Tibial nerve (tissue), 4 donors: ENCODE results near the gene SPOCK1. TPM values are rescaled to one million over a fixed set of nuclear protein-coding genes. Genes with fewer than 3 reads are reported as not detected.

Source experiments
- DNase-seq, 2 donors: peaks; one replicate each; pipeline ENCODE4 v3.0.0-alpha.2; 2019; ENCODE audit warnings: low spot score in 2 of 2
- H3K27ac ChIP-seq, 4 donors: fragments of 200-600 bp; sonication (generic) in 3 of 4; one replicate each; pipeline ENCODE4 v1.5.1; 2017 to 2019; ENCODE audit warnings: mild to moderate bottlenecking in 1 of 4
- H3K27me3 ChIP-seq, 2 donors: fragments of 200-600 bp; sonication (generic) in 1 of 2; one replicate each; pipeline versions ENCODE4 v1.5.1 to v1.6.0; 2017 to 2019
- H3K36me3 ChIP-seq, 3 donors: fragments of 200-600 bp; sonication (generic); one replicate each; pipeline ENCODE4 v1.5.1; 2018 to 2019
- H3K4me1 ChIP-seq, 4 donors: fragments of 200-600 bp; sonication (generic) in 3 of 4; one replicate each; pipeline ENCODE4 v1.5.1; 2017 to 2019
- H3K4me3 ChIP-seq, 4 donors: fragments of 200-600 bp; sonication (generic) in 3 of 4; one replicate each; pipeline ENCODE4 v1.5.1; 2017 to 2019; ENCODE audit warnings: mild to moderate bottlenecking in 1 of 4, moderate library complexity in 1 of 4
- H3K9me3 ChIP-seq, 4 donors: fragments of 200-600 bp; sonication (generic) in 3 of 4; one replicate each; pipeline ENCODE4 v1.5.1; 2017 to 2019
- CTCF ChIP-seq, 5 experiments: fragments of 200-600 bp in 3 of 5; fragments of 450-650 bp in 2 of 5; sonication (generic) in 3 of 5; IDR thresholded peaks; one replicate each; pipeline ENCODE4 v1.5.1; 2016 to 2019; ENCODE audit warnings: antibody characterized with exemption in 5 of 5, mild to moderate bottlenecking in 3 of 5, moderate library complexity in 2 of 5
- EP300 ChIP-seq, 2 donors: sonication (generic); formaldehyde crosslinking; IDR thresholded peaks; one replicate each; pipeline ENCODE4 v1.6.1; 2017; ENCODE audit warnings: antibody characterized with exemption in 2 of 2, mild to moderate bottlenecking in 1 of 2
- POLR2A ChIP-seq, 2 donors: fragments of 450-650 bp; IDR thresholded peaks; one replicate each; pipeline ENCODE4 v1.6.1; 2017; ENCODE audit warnings: antibody characterized with exemption in 2 of 2, mild to moderate bottlenecking in 2 of 2, moderate library complexity in 2 of 2
- WGBS, 2 donors: methylation state at CpG; one replicate each; pipeline ENCODE4 v1.1.5; 2018; 5-methylcytosine and 5-hydroxymethylcytosine counted together
- total RNA-seq, 4 donors: library from RNA; depleted of rRNA; stranded (reverse); fragments of >200 nt; gene quantifications; one replicate each; pipeline ENCODE4 v1.1.0, GENCODE V29; 2016

Gene SPOCK1
- total RNA-seq, 4 donors from 2014 or later, result 39.8 to 119 (median 73.1) TPM

GRCh38 chr5:137356127-137356526 lies 143.0 kb downstream of the SPOCK1 start:
- no peaks in the 10 kb centered on the region for H3K9me3 ChIP-seq
- H3K36me3 ChIP-seq, result no peaks in the 10 kb centered on the region
- no peak overlapping the region for H3K4me3 ChIP-seq
- TF ChIP-seq CTCF (IDR thresholded peaks at IDR 0.05) (no peak), EP300 (IDR thresholded peaks at IDR 0.05) (no peak), POLR2A (IDR thresholded peaks at IDR 0.05) (no peak)
- DNase-seq, result no peak
- WGBS, 2 donors, result 72 to 94% methylated on average over 4 of the region's 4 CpGs
- no peaks in the 10 kb centered on the region for H3K27me3 ChIP-seq
- no peak overlapping the region for H3K27ac ChIP-seq
- H3K4me1 ChIP-seq, result no peaks in the 10 kb centered on the region

GRCh38 chr5:137355708-137356107 lies 143.4 kb downstream of the SPOCK1 start:
- 79 to 92% methylated on average over 4 of the region's 4 CpGs for WGBS, 2 donors
- Histone ChIP-seq H3K9me3 (no peaks in the 10 kb centered on the region), H3K4me1 (no peaks in the 10 kb centered on the region), H3K36me3 (no peaks in the 10 kb centered on the region), H3K27ac (no peak overlapping the region), H3K4me3 (no peak overlapping the region), H3K27me3 (no peaks in the 10 kb centered on the region)
- DNase-seq, result no peak
- TF ChIP-seq POLR2A (IDR thresholded peaks at IDR 0.05), result no peak
- no peak for TF ChIP-seq EP300 (IDR thresholded peaks at IDR 0.05)
- no peak for TF ChIP-seq CTCF (IDR thresholded peaks at IDR 0.05)

- TF ChIP-seq CTCF (IDR thresholded peaks at IDR 0.05), result no peak
- TF ChIP-seq EP300 (IDR thresholded peaks at IDR 0.05), result no peak
- no peak for TF ChIP-seq POLR2A (IDR thresholded peaks at IDR 0.05)
- DNase-seq, result no peak
- 80 to 86% methylated on average over 5 of the region's 5 CpGs for WGBS, 2 donors
These were observed 147.0 kb downstream of the SPOCK1 start for GRCh38 chr5:137352095-137352494.

GRCh38 chr5:137350791-137351190 lies 148.3 kb downstream of the SPOCK1 start:
- H3K4me1 ChIP-seq, result no peaks in the 10 kb centered on the region
- H3K27ac ChIP-seq, result no peak overlapping the region
- no peak for DNase-seq
- no peaks in the 10 kb centered on the region for H3K36me3 ChIP-seq
- H3K9me3 ChIP-seq, result no peaks in the 10 kb centered on the region
- 62 to 90% methylated on average over 6 of the region's 6 CpGs for WGBS, 2 donors
- H3K27me3 ChIP-seq, result no peaks in the 10 kb centered on the region
- H3K4me3 ChIP-seq, result no peak overlapping the region
- TF ChIP-seq POLR2A (IDR thresholded peaks at IDR 0.05), result no peak

More at GRCh38 chr5:137352095-137352494, 147.0 kb downstream of the SPOCK1 start:
- H3K4me1 ChIP-seq, result no peaks in the 10 kb centered on the region
- no peaks in the 10 kb centered on the region for H3K27me3 ChIP-seq
- H3K27ac ChIP-seq, result no peak overlapping the region
- no peak overlapping the region for H3K4me3 ChIP-seq
- H3K36me3 ChIP-seq, result no peaks in the 10 kb centered on the region
- H3K9me3 ChIP-seq, result no peaks in the 10 kb centered on the region

GRCh38 chr5:137348759-137349158 lies 150.4 kb downstream of the SPOCK1 start:
- Histone ChIP-seq H3K27ac (no peak overlapping the region), H3K4me3 (no peak overlapping the region), H3K9me3 (no peaks in the 10 kb centered on the region), H3K4me1 (no peaks in the 10 kb centered on the region), H3K36me3 (no peaks in the 10 kb centered on the region), H3K27me3 (no peaks in the 10 kb centered on the region)
- DNase-seq, result no peak
- WGBS, 2 donors, result 41 to 45% methylated on average over 3 of the region's 3 CpGs
- no peak for TF ChIP-seq POLR2A (IDR thresholded peaks at IDR 0.05)
- TF ChIP-seq EP300 (IDR thresholded peaks at IDR 0.05), result no peak
- TF ChIP-seq CTCF (IDR thresholded peaks at IDR 0.05), result no peak

- WGBS, 2 donors, result 61 to 91% methylated on average over 3 of the region's 3 CpGs
- no peak for DNase-seq
- no peak for TF ChIP-seq POLR2A (IDR thresholded peaks at IDR 0.05)
- no peak for TF ChIP-seq EP300 (IDR thresholded peaks at IDR 0.05)
- Histone ChIP-seq H3K4me3 (no peak overlapping the region), H3K4me1 (no peaks in the 10 kb centered on the region), H3K27me3 (no peaks in the 10 kb centered on the region), H3K27ac (no peak overlapping the region), H3K9me3 (no peaks in the 10 kb centered on the region), H3K36me3 (no peaks in the 10 kb centered on the region)
These were observed 151.3 kb downstream of the SPOCK1 start for GRCh38 chr5:137347865-137348264.
